HEK293 (cell line): ENCODE data around the gene PDE11A.
"Not testable (repeated sequence)": the region's sequence is repeated elsewhere in the genome, so short reads cannot be mapped to it uniquely, and the experiment has no call there.

Experiments used
- CTCF ChIA-PET: fragments of 350-600 bp; formaldehyde crosslinking; extraction: SDS; loops from one replicate; lab custom pipeline; 2021; ENCODE audit warnings: antibody characterized with exemption; lab: Yijun Ruan, JAX
- POLR2A ChIA-PET: fragments of 300-600 bp; formaldehyde crosslinking; extraction: SDS; loops from one replicate; lab custom pipeline; 2020; ENCODE audit warnings: antibody characterized with exemption, inconsistent platforms; lab: Yijun Ruan, JAX
- H3K27ac ChIP-seq: fragments of 200-500 bp; sonication (Bioruptor generic); 2 replicates; pipeline ENCODE4 v1.5.1; 2014; ENCODE audit warnings: low read depth, low read length, control low read depth, inconsistent platforms; ENCODE audit errors: extremely low read depth
- H3K36me3 ChIP-seq, 2 experiments: fragments of 200-500 bp in 1 of 2; sonication (Bioruptor generic) in 1 of 2; 1 replicate in 1 of 2; 2 replicates in 1 of 2; pipeline ENCODE4 v1.5.1; 2014 to 2017; ENCODE audit warnings: inconsistent platforms in 2 of 2, low read length in 2 of 2; ENCODE audit not compliant: control insufficient read depth in 2 of 2, insufficient read depth in 1 of 2
- H3K4me1 ChIP-seq: fragments of 200-500 bp; sonication (Bioruptor generic); 2 replicates; pipeline ENCODE4 v1.5.1; 2014; ENCODE audit warnings: mild to moderate bottlenecking, low read length, inconsistent platforms; ENCODE audit not compliant: control insufficient read depth, insufficient read depth
- H3K4me3 ChIP-seq: 2 replicates; pipeline ENCODE4 v1.5.1; 2011; ENCODE audit warnings: low read depth, mild to moderate bottlenecking, control low read depth, low read length, moderate library complexity
- H3K9me3 ChIP-seq: fragments of 200-500 bp; sonication (Bioruptor generic); 2 replicates; pipeline ENCODE4 v1.5.1; 2014; ENCODE audit warnings: low read depth, low read length, inconsistent platforms; ENCODE audit not compliant: control insufficient read depth, insufficient read depth
- BCL11B ChIP-seq: fragments of 450-650 bp; formaldehyde crosslinking; IDR thresholded peaks from 2 replicates; pipeline ENCODE4 v1.5.1; 2016; ENCODE audit warnings: low read depth, missing biosample characterization, missing genetic modification characterization
- SCRT1 ChIP-seq: fragments of 450-650 bp; formaldehyde crosslinking; IDR thresholded peaks from 2 replicates; pipeline ENCODE4 v1.5.1; 2016; ENCODE audit warnings: missing biosample characterization, missing genetic modification characterization, borderline replicate concordance
- SP2 ChIP-seq: fragments of 450-650 bp; formaldehyde crosslinking; IDR thresholded peaks from 2 replicates; pipeline ENCODE4 v1.5.1; 2016; ENCODE audit warnings: missing biosample characterization, missing genetic modification characterization
- SP3 ChIP-seq: fragments of 450-650 bp; formaldehyde crosslinking; IDR thresholded peaks from 2 replicates; pipeline ENCODE4 v1.5.1; 2016; ENCODE audit warnings: missing biosample characterization, missing genetic modification characterization
- ZIC2 ChIP-seq: fragments of 450-650 bp; formaldehyde crosslinking; IDR thresholded peaks from 2 replicates; pipeline ENCODE4 v1.5.1; 2016; ENCODE audit warnings: missing biosample characterization, missing genetic modification characterization
- ZNF311 ChIP-seq: fragments of 450-650 bp; formaldehyde crosslinking; IDR thresholded peaks from 2 replicates; pipeline ENCODE4 v1.5.1; 2017; ENCODE audit warnings: missing biosample characterization, missing genetic modification characterization, borderline replicate concordance
- ZNF544 ChIP-seq: fragments of 450-650 bp; formaldehyde crosslinking; IDR thresholded peaks from 2 replicates; pipeline ENCODE4 v1.5.0; 2017; ENCODE audit warnings: missing biosample characterization, missing genetic modification characterization
- ZNF561 ChIP-seq: fragments of 450-650 bp; IDR thresholded peaks from 2 replicates; pipeline ENCODE4 v1.5.1; 2018; ENCODE audit warnings: missing biosample characterization, missing genetic modification characterization, borderline replicate concordance
- ZNF776 ChIP-seq: fragments of 450-650 bp; formaldehyde crosslinking; IDR thresholded peaks from 2 replicates; pipeline ENCODE4 v1.5.0; 2017; ENCODE audit warnings: missing biosample characterization, missing genetic modification characterization, borderline replicate concordance
- ZNF777 ChIP-seq: fragments of 450-650 bp; formaldehyde crosslinking; IDR thresholded peaks from 2 replicates; pipeline ENCODE4 v1.5.1; 2017; ENCODE audit warnings: missing biosample characterization, missing genetic modification characterization, borderline replicate concordance
- TF ChIP-seq, protein P1 (sequence below): fragments of 450-650 bp; formaldehyde crosslinking; conservative IDR thresholded peaks from 2 replicates; pipeline ENCODE4 v1.5.1; 2016; ENCODE audit warnings: low read depth, missing biosample characterization, missing genetic modification characterization
- TF ChIP-seq, protein P2 (sequence below): fragments of 450-650 bp; formaldehyde crosslinking; IDR thresholded peaks from 2 replicates; pipeline ENCODE4 v1.5.1; 2016; ENCODE audit warnings: missing biosample characterization, missing genetic modification characterization
- TF ChIP-seq, protein P3 (sequence below): fragments of 450-650 bp; formaldehyde crosslinking; IDR thresholded peaks from 2 replicates; pipeline ENCODE4 v1.5.1; 2016; ENCODE audit warnings: missing biosample characterization, missing genetic modification characterization

The PDE11A gene

DNA sequence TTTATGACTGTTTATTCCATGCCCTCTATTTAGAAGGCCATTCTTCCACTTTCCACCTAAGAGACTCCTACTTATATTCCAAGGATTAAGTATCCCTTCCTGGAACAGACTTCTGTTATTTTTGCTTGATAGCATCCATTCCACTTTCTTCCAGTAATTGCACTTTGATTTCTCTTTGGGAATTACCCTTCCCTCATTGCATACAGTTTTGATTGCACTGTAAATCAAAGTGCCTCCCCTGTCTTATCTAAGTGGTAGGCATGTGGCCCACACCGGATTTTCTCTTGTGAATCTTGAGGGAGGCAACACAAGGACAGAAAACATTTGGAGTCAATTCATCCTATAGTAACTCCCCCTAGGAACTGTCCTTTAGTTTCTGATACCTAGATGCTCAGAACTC is 120.4 kb downstream of the PDE11A start:
- no peaks in the 10 kb centered on the region for H3K4me1 ChIP-seq
- H3K4me3 ChIP-seq = no peak overlapping the region
- ChIA-PET POLR2A (no interaction called here), CTCF (no interaction called here)
- H3K9me3 ChIP-seq = no peaks in the 10 kb centered on the region
- TF ChIP-seq, protein P1, sequence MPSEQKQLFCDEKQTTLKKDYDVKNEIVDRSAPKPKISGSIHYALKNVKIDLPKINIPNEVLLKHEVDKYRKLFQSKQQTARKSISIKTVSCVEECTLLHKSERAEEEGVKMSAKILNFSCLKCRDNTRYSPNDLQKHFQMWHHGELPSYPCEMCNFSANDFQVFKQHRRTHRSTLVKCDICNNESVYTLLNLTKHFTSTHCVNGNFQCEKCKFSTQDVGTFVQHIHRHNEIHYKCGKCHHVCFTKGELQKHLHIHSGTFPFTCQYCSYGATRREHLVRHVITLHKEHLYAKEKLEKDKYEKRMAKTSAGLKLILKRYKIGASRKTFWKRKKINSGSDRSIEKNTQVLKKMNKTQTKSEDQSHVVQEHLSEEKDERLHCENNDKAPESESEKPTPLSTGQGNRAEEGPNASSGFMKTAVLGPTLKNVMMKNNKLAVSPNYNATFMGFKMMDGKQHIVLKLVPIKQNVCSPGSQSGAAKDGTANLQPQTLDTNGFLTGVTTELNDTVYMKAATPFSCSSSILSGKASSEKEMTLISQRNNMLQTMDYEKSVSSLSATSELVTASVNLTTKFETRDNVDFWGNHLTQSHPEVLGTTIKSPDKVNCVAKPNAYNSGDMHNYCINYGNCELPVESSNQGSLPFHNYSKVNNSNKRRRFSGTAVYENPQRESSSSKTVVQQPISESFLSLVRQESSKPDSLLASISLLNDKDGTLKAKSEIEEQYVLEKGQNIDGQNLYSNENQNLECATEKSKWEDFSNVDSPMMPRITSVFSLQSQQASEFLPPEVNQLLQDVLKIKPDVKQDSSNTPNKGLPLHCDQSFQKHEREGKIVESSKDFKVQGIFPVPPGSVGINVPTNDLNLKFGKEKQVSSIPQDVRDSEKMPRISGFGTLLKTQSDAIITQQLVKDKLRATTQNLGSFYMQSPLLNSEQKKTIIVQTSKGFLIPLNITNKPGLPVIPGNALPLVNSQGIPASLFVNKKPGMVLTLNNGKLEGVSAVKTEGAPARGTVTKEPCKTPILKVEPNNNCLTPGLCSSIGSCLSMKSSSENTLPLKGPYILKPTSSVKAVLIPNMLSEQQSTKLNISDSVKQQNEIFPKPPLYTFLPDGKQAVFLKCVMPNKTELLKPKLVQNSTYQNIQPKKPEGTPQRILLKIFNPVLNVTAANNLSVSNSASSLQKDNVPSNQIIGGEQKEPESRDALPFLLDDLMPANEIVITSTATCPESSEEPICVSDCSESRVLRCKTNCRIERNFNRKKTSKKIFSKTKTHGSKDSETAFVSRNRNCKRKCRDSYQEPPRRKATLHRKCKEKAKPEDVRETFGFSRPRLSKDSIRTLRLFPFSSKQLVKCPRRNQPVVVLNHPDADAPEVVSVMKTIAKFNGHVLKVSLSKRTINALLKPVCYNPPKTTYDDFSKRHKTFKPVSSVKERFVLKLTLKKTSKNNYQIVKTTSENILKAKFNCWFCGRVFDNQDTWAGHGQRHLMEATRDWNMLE (tag by site-specific recombination) = no peak
- TF ChIP-seq ZNF544 = no peak
- no peak for TF ChIP-seq ZNF561
- TF ChIP-seq, protein P2, sequence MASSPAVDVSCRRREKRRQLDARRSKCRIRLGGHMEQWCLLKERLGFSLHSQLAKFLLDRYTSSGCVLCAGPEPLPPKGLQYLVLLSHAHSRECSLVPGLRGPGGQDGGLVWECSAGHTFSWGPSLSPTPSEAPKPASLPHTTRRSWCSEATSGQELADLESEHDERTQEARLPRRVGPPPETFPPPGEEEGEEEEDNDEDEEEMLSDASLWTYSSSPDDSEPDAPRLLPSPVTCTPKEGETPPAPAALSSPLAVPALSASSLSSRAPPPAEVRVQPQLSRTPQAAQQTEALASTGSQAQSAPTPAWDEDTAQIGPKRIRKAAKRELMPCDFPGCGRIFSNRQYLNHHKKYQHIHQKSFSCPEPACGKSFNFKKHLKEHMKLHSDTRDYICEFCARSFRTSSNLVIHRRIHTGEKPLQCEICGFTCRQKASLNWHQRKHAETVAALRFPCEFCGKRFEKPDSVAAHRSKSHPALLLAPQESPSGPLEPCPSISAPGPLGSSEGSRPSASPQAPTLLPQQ = no peak
- no peak for TF ChIP-seq SP3 (tag by site-specific recombination)
- no peak for TF ChIP-seq BCL11B (tag by site-specific recombination)
- no peak for TF ChIP-seq ZNF776 (tag by site-specific recombination)
- TF ChIP-seq, protein P3, sequence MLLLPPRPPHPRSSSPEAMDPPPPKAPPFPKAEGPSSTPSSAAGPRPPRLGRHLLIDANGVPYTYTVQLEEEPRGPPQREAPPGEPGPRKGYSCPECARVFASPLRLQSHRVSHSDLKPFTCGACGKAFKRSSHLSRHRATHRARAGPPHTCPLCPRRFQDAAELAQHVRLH (tag by site-specific recombination) = no peak
- TF ChIP-seq ZNF311 (tag by site-specific recombination) = no peak
- no peak for TF ChIP-seq ZNF777 (tag by site-specific recombination)
- TF ChIP-seq SP2 (tag by site-specific recombination) = no peak
- no peak for TF ChIP-seq ZIC2
- TF ChIP-seq SCRT1 (tag by site-specific recombination) = no peak
- H3K36me3 ChIP-seq = no peaks in the 10 kb centered on the region
- no peak overlapping the region for H3K27ac ChIP-seq

DNA sequence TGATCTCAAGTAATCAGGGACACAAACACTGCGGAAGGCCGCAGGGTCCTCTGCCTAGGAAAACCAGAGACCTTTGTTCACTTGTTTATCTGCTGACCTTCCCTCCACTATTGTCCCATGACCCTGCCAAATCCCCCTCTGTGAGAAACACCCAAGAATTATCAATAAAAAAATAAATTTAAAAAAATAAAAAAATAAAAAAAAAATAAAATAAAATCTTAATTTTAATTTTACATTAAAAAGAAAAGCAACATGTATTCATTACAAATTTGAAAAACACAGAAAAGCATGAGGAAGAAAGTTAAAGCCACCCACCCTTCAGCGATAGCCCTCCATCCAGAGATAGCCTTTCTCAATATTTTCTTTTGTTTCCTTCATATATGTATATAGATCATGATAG is 125.0 kb downstream of the PDE11A start:
- H3K36me3 ChIP-seq, POLR2A ChIA-PET, H3K4me1 ChIP-seq, H3K9me3 ChIP-seq, CTCF ChIA-PET, H3K4me3 ChIP-seq, H3K27ac ChIP-seq: not testable (repeated sequence)

DNA sequence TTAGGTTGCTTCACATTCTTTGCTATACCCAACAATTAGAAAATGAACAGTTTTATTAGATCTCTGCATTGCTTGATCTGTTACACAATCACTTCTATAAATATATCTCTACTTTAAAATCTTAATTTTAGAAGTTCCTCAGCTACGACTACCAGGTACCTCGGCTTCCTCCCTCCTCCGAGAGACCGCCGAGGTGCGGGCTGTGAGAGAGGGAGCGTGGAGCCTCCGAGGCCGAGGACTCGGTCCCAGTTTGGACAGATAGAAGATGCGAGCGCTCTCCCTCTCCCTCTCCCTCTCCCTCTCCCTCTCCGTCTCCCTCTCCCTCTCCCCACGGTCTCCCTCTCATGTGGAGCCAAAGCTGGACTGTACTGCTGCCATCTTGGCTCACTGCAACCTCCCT is 128.0 kb downstream of the PDE11A start:
- CTCF ChIA-PET, H3K27ac ChIP-seq, H3K36me3 ChIP-seq, H3K9me3 ChIP-seq, H3K4me3 ChIP-seq, H3K4me1 ChIP-seq, POLR2A ChIA-PET: not testable (repeated sequence)
